HepG2 (cell line): ENCODE data around the gene MBTD1. TPM values are rescaled to one million over a fixed set of nuclear protein-coding genes. Genes with fewer than 3 reads are reported as not detected.

ENCODE experiments used
- ARID2 ChIP-seq: sonication (generic); formaldehyde crosslinking; IDR thresholded peaks from 2 replicates; pipeline ENCODE4 v1.8.1; 2022; ENCODE audit warnings: mild to moderate bottlenecking, missing genetic modification reagents, borderline replicate concordance
- ARID4A ChIP-seq: sonication (generic); formaldehyde crosslinking; IDR thresholded peaks from 2 replicates; pipeline ENCODE4 v1.5.0; 2020; ENCODE audit warnings: mild to moderate bottlenecking, missing genetic modification reagents, borderline replicate concordance
- CSRNP1 ChIP-seq: sonication (generic); formaldehyde crosslinking; IDR thresholded peaks from 2 replicates; pipeline ENCODE4 v1.8.1; 2023; ENCODE audit warnings: mild to moderate bottlenecking, missing genetic modification reagents
- DBP ChIP-seq: sonication (generic); formaldehyde crosslinking; IDR thresholded peaks from 2 replicates; pipeline ENCODE4 v1.4.0; 2020; ENCODE audit warnings: missing genetic modification reagents; ENCODE audit errors: not compliant biosample characterization
- FIP1L1 ChIP-seq: fragments of 200-400 bp; formaldehyde crosslinking; IDR thresholded peaks from 2 replicates; pipeline ENCODE4 v1.6.1; 2018; ENCODE audit warnings: low read depth, mild to moderate bottlenecking, low read length, moderate library complexity, borderline replicate concordance; ENCODE audit not compliant: insufficient read depth
- KLF13 ChIP-seq: sonication (generic); formaldehyde crosslinking; IDR thresholded peaks from 2 replicates; pipeline ENCODE4 v1.4.0; 2020; ENCODE audit warnings: mild to moderate bottlenecking, missing genetic modification reagents
- KLF9 ChIP-seq: IDR thresholded peaks from 2 replicates; pipeline ENCODE4 v1.6.1; 2016; ENCODE audit warnings: low read depth
- LRRFIP1 ChIP-seq: sonication (generic); formaldehyde crosslinking; conservative IDR thresholded peaks from 2 replicates; pipeline ENCODE4 v1.4.0; 2020; ENCODE audit warnings: missing genetic modification reagents
- POLR2AphosphoS5 ChIP-seq: IDR thresholded peaks from 2 replicates; pipeline ENCODE4 v1.6.1; 2012; ENCODE audit warnings: low read depth, low read length
- RELA ChIP-seq: sonication (generic); formaldehyde crosslinking; IDR thresholded peaks from 2 replicates; pipeline ENCODE4 v1.4.0; 2020; ENCODE audit warnings: missing genetic modification reagents
- SMC3 ChIP-seq: IDR thresholded peaks from 2 replicates; pipeline ENCODE4 v1.6.1; 2011; ENCODE audit warnings: low read length, improper control_type of control experiment
- SMYD3 ChIP-seq: sonication (generic); formaldehyde crosslinking; IDR thresholded peaks from 2 replicates; pipeline ENCODE4 v1.8.1; 2023; ENCODE audit warnings: mild to moderate bottlenecking, missing genetic modification reagents
- ZNF225 ChIP-seq: sonication (generic); formaldehyde crosslinking; IDR thresholded peaks from 2 replicates; pipeline ENCODE4 v1.4.0; 2020; ENCODE audit warnings: mild to moderate bottlenecking, missing genetic modification reagents
- ZNF281 ChIP-seq: sonication (generic); formaldehyde crosslinking; IDR thresholded peaks from 2 replicates; pipeline ENCODE4 v1.4.0; 2020; ENCODE audit warnings: missing genetic modification reagents, borderline replicate concordance
- ZNF75D ChIP-seq: sonication (generic); formaldehyde crosslinking; IDR thresholded peaks from 2 replicates; pipeline ENCODE4 v1.8.1; 2023; ENCODE audit warnings: missing genetic modification reagents, mild to moderate bottlenecking, borderline replicate concordance
- polyA plus RNA-seq, 8 experiments: library from polyadenylated mRNA; depleted of rRNA in 3 of 8; stranded (reverse) in 7 of 8; unstranded in 1 of 8; fragments of >200 nt; fragmentation: Illumina TruSeq in 4 of 8; extraction: Trizol in 4 of 8; gene quantifications; 2 replicates each; pipeline versions ENCODE4 v1.2.1 to v1.2.3, GENCODE V29; 2011 to 2016; ENCODE audit warnings: low read depth in 4 of 8, missing spikeins in 1 of 8, mixed read lengths in 1 of 8; ENCODE audit not compliant: insufficient read depth in 1 of 8
- total RNA-seq, 5 experiments: library from RNA; depleted of rRNA; stranded (reverse); fragments of >200 nt; fragmentation: Illumina TruSeq; extraction: Trizol; gene quantifications; 2 replicates each; pipeline ENCODE4 v1.2.3, GENCODE V29; 2016; ENCODE audit warnings: low read depth in 1 of 5

Gene MBTD1
- total and polyA plus RNA-seq, 2 of the 13 experiments (the other 11 are each of a cell fraction or from before 2014, with no cell fraction given): 20.9 TPM

GRCh38 chr17:51166987-51167931, 92.6 kb downstream of the MBTD1 start (continued):
- TF ChIP-seq FIP1L1: no peak
- no peak for TF ChIP-seq DBP (CRISPR knock-in tag)
- TF ChIP-seq ZNF225 (CRISPR knock-in tag): no peak; the same call in 1 of the 2 replicates
- no peak for TF ChIP-seq ZNF75D
- TF ChIP-seq SMC3: no peak
- no peak; the same call in 1 of the 2 replicates for TF ChIP-seq ARID4A (CRISPR knock-in tag)
- TF ChIP-seq SMYD3 (CRISPR knock-in tag): peak; percentile 77; the same call in 1 of the 2 replicates
- no peak for TF ChIP-seq KLF9 (CRISPR knock-in tag)
- TF ChIP-seq RELA (CRISPR knock-in tag): no peak; the same call in 1 of the 2 replicates
- TF ChIP-seq KLF13 (CRISPR knock-in tag): 0 out of 2 replicates have a peak, but pooled peaks have one; percentile 67
- 0 out of 2 replicates have a peak, but pooled peaks have one; percentile 10 for TF ChIP-seq LRRFIP1 (CRISPR knock-in tag)
- no peak for TF ChIP-seq ZNF281 (CRISPR knock-in tag)
- peak; percentile 61 for TF ChIP-seq POLR2AphosphoS5
- TF ChIP-seq ARID2 (CRISPR knock-in tag): peak; percentile 95
- TF ChIP-seq CSRNP1 (CRISPR knock-in tag): peak; percentile 80
